Right atrium auricular region (tissue), 2 donors: ENCODE measurements around the gene OR9G1. TPM values are rescaled to one million over a fixed set of nuclear protein-coding genes. Genes with fewer than 3 reads are reported as not detected.

Experiments used
- DNase-seq: peaks from one replicate; pipeline ENCODE4 v3.0.0-alpha.2; 2019; ENCODE audit warnings: low spot score
- H3K27ac ChIP-seq, 2 donors: fragments of 200-600 bp; sonication (generic); 1 replicate in 1 of 2; 2 replicates in 1 of 2; pipeline ENCODE4 v1.5.1; 2016 to 2019
- H3K27me3 ChIP-seq, 2 donors: fragments of 200-600 bp; sonication (generic); one replicate each; pipeline versions ENCODE4 v1.5.1 to v1.6.0; 2017 to 2019
- H3K36me3 ChIP-seq: fragments of 200-600 bp; sonication (generic); one replicate; pipeline ENCODE4 v1.5.1; 2016
- H3K4me1 ChIP-seq, 2 donors: fragments of 200-600 bp; sonication (generic); one replicate each; pipeline versions ENCODE4 v1.5.1 to v1.6.0; 2017 to 2019
- H3K4me3 ChIP-seq, 2 donors: fragments of 200-600 bp; sonication (generic); 1 replicate in 1 of 2; 2 replicates in 1 of 2; pipeline ENCODE4 v1.5.1; 2017 to 2019; ENCODE audit warnings: mild to moderate bottlenecking in 1 of 2, moderate library complexity in 1 of 2
- H3K9me3 ChIP-seq, 2 donors: fragments of 200-600 bp; sonication (generic); one replicate each; pipeline ENCODE4 v1.5.1; 2019
- total RNA-seq, 2 donors: library from RNA; depleted of rRNA; stranded (reverse); fragments of >200 nt; gene quantifications; one replicate each; pipeline ENCODE4 v1.1.0, GENCODE V29; 2016
- TF ChIP-seq, protein P1 (sequence below), 2 donors: fragments of 200-600 bp; sonication (generic); IDR thresholded peaks; one replicate each; pipeline ENCODE4 v1.5.1; 2019; ENCODE audit warnings: antibody characterized with exemption in 2 of 2

Gene OR9G1
- total RNA-seq, 2 donors from 2014 or later = not detected

GRCh38 chr11:56693428-56693827 lies 5.5 kb upstream of the OR9G1 start:
- Histone ChIP-seq H3K9me3 (no peaks in the 10 kb centered on the region), H3K36me3 (no peaks in the 10 kb centered on the region), H3K27ac (no peak overlapping the region), H3K4me3 (no peak overlapping the region), H3K27me3 (no peaks in the 10 kb centered on the region), H3K4me1 (no peaks in the 10 kb centered on the region)
- TF ChIP-seq, protein P1, sequence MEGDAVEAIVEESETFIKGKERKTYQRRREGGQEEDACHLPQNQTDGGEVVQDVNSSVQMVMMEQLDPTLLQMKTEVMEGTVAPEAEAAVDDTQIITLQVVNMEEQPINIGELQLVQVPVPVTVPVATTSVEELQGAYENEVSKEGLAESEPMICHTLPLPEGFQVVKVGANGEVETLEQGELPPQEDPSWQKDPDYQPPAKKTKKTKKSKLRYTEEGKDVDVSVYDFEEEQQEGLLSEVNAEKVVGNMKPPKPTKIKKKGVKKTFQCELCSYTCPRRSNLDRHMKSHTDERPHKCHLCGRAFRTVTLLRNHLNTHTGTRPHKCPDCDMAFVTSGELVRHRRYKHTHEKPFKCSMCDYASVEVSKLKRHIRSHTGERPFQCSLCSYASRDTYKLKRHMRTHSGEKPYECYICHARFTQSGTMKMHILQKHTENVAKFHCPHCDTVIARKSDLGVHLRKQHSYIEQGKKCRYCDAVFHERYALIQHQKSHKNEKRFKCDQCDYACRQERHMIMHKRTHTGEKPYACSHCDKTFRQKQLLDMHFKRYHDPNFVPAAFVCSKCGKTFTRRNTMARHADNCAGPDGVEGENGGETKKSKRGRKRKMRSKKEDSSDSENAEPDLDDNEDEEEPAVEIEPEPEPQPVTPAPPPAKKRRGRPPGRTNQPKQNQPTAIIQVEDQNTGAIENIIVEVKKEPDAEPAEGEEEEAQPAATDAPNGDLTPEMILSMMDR (IDR thresholded peaks at IDR 0.05) = no peak
- DNase-seq = no peak

DNA sequence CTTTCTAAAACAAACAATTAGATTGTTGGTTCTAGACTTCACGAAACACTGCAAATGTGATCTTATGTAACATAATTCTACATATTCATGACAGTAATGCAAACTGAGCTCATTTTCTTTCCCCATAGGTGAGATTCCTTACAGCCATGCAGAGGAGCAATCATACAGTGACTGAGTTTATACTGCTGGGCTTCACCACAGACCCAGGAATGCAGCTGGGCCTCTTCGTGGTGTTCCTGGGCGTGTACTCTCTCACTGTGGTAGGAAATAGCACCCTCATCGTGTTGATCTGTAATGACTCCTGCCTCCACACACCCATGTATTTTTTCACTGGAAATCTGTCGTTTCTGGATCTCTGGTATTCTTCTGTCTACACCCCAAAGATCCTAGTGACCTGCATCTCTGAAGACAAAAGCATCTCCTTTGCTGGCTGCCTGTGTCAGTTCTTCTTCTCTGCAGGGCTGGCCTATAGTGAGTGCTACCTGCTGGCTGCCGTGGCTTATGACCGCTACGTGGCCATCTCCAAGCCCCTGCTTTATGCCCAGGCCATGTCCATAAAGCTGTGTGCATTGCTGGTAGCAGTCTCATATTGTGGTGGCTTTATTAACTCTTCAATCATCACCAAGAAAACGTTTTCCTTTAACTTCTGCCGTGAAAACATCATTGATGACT lies 1.5 kb downstream of the OR9G1 start:
- no peaks in the 10 kb centered on the region for H3K27me3 ChIP-seq
- no peak overlapping the region for H3K27ac ChIP-seq
- TF ChIP-seq, protein P1 (IDR thresholded peaks at IDR 0.05) = no peak
- H3K9me3 ChIP-seq = no peaks in the 10 kb centered on the region
- H3K4me1 ChIP-seq = no peaks in the 10 kb centered on the region
- H3K4me3 ChIP-seq = no peak overlapping the region
- H3K36me3 ChIP-seq = no peaks in the 10 kb centered on the region
- DNase-seq = no peak

- H3K4me1 ChIP-seq = no peaks in the 10 kb centered on the region
Measured at GRCh38 chr11:56700914-56701485, 2.1 kb downstream of the OR9G1 start.

GRCh38 chr11:56705784-56706396 lies 7.0 kb downstream of the OR9G1 start:
- H3K9me3 ChIP-seq = no peaks in the 10 kb centered on the region

More at GRCh38 chr11:56700914-56701485, 2.1 kb downstream of the OR9G1 start:
- no peak overlapping the region for H3K27ac ChIP-seq
- TF ChIP-seq, protein P1 (IDR thresholded peaks at IDR 0.05) = no peak
- H3K4me3 ChIP-seq = no peak overlapping the region
- no peaks in the 10 kb centered on the region for H3K27me3 ChIP-seq
- no peak for DNase-seq
- no peaks in the 10 kb centered on the region for H3K9me3 ChIP-seq
- no peaks in the 10 kb centered on the region for H3K36me3 ChIP-seq

DNA sequence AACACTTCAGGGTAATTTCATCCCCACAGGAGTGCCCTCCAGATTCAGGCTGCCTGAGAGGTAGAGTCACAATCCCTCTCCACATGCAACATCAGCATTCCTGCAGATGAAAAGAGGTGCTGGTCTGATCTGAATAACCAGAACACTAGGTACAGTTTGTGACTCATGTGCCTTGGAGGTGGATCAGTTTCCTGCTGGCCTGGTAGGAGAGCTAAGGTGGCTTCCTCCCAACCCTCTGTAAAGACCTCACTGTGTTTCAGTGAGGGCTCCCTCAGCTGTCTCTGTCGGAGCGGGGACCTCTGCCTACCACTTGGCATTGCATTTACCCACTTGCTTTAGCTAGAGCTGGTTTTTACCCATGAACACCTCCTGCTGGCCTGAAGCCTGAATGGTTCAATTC lies 7.6 kb downstream of the OR9G1 start:
- Histone ChIP-seq H3K9me3 (no peaks in the 10 kb centered on the region), H3K4me3 (no peak overlapping the region), H3K27me3 (no peaks in the 10 kb centered on the region), H3K27ac (no peak overlapping the region), H3K4me1 (no peaks in the 10 kb centered on the region), H3K36me3 (no peaks in the 10 kb centered on the region)
- no peak for DNase-seq
- TF ChIP-seq, protein P1 (IDR thresholded peaks at IDR 0.05) = no peak

More at GRCh38 chr11:56705784-56706396, 7.0 kb downstream of the OR9G1 start:
- TF ChIP-seq, protein P1 (IDR thresholded peaks at IDR 0.05) = no peak
- Histone ChIP-seq H3K36me3 (no peaks in the 10 kb centered on the region), H3K27me3 (no peaks in the 10 kb centered on the region), H3K4me3 (no peak overlapping the region), H3K4me1 (no peaks in the 10 kb centered on the region), H3K27ac (no peak overlapping the region)
- no peak for DNase-seq
